Activated CD4-positive, alpha-beta T cell treated with anti-CD3 and anti-CD28 coated beads, Interleukin-2, Interleukin-6, amounts not matched to agents 100 ng/mL and 50 ng/mL, durations not matched to agents 16 hours and 8 hours (primary cell): ENCODE measurements around the gene MNT.
"Not testable (repeated sequence)": the region's sequence is repeated elsewhere in the genome, so short reads cannot be mapped to it uniquely, and the experiment has no call there.

Experiments
- DNase-seq: peaks from one replicate; pipeline ENCODE4 v3.0.0-alpha.2; 2020

MNT gene, protein sequence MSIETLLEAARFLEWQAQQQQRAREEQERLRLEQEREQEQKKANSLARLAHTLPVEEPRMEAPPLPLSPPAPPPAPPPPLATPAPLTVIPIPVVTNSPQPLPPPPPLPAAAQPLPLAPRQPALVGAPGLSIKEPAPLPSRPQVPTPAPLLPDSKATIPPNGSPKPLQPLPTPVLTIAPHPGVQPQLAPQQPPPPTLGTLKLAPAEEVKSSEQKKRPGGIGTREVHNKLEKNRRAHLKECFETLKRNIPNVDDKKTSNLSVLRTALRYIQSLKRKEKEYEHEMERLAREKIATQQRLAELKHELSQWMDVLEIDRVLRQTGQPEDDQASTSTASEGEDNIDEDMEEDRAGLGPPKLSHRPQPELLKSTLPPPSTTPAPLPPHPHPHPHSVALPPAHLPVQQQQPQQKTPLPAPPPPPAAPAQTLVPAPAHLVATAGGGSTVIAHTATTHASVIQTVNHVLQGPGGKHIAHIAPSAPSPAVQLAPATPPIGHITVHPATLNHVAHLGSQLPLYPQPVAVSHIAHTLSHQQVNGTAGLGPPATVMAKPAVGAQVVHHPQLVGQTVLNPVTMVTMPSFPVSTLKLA

DNA sequence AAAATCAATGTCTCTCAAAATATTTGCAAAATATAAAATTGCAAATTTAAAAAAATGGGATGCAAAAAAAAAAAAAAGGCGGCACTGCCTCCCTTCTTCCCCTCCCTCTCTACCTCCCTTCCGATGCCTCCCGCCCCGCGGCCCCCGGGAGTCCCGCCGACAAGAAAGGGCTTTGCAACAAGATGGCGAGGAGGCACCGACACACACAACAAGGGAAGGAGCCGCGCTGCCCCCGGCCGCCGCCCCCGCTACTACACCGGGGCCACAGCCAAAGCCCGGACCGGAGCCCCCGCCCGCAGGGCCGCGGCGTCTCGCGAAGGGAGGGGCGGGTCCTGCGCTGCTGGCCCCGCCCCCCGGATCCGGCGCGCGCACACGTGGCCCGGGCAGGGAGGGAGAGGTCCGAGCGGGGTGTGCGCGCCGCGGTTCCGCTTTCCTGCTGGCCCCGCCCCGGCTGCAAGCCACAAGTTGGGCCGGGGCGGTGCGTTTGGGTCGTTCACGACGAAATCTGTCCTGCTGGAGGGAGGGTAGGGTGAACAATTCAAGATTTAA, at the start of gene MNT:
Gene MNT (minus strand): TSS at position 184 of the 549 bp plus-strand sequence. CDS start 348 bp downstream, outside the sequence.
- peak; percentile 96 for DNase-seq

DNA sequence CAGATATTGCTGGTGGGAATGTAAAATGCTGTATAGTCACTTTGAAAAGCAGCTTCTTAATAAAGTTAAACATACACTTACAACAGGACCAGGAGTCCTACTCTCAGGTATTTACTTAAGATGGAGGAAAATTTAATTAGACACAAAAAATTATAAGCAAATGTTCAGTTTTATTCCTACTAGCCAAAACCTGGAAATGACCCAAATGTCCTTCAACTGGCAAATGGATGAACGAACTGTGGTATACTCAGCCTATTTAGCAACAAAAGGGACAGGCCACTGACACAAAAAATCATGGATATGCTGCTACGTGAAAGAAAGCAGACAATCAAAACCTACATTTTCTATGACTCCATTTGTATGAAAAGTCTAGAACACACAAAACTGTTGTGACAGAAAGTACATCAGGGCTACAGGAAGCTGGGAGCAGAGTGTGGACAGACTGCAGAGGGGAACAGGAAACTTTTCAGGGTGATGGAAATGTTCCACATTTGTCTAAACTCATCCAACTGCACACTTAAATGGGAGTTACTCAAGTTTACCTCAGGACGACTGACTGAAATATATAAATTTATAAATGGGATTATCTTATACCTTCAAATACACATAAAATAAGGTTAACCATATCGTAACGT, 49.3 kb upstream of the MNT start:
- DNase-seq, result no peak

- DNase-seq, result no peak
These were observed 48.6 kb upstream of the MNT start for GRCh38 chr17:2449486-2449885.

DNA sequence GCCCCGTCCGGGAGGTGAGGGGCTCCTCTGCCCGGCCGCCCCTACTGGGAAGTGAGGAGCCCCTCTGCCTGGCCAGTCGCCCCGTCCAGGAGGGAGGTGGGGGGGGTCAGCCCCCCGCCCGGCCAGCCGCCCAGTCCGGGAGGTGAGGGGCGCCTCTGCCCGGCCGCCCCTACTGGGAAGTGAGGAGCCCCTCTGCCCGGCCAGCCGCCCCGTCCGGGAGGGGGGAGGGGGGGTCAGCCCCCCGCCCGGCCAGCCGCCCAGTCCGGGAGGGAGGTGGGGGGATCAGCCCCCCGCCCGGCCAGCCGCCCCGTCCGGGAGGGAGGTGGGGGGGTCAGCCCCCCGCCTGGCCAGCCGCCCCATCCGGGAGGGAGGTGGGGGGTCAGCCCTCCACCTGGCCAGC, 46.6 kb upstream of the MNT start:
- DNase-seq, result not testable (repeated sequence)

GRCh38 chr17:2445638-2446037, 44.8 kb upstream of the MNT start:
- DNase-seq, result no peak

DNA sequence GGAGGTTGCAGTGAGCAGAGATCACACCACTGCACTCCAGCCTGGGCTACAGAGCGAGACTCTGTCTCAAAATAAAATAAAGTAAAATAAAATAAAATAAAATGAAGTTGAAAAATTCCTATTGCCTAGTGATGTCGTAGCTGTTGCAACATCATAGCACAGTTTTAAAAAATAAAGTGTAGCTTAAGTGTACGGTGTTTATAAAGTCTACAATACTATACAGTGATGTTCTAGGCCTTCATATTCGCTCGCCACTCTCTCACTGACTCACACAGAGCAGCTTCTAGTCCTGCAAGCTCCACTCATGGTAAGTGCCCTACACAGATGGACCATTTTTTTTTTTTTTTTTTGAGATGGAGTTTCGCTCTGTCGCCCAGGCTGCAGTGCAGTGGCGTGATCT, 43.5 kb upstream of the MNT start:
- DNase-seq, result no peak

DNA sequence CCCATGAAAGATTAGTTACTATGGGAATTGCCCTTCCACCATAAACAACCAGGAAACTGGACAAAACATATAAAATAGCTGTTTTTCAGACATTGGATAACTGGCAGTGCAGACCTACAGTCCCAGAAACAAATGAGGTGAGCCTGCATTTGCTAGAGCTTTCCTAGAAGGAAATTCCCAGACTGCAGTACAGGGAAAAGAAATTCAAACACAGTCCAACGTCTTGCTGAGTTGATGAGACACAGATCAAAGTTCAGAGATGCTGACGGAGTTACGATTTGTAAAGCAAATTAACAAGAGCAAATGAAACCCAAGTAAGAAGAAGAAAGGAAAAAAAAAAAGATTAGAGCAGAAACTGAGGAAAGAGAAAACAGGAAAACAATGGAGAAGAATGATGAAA, 41.3 kb upstream of the MNT start:
- no peak for DNase-seq

DNA sequence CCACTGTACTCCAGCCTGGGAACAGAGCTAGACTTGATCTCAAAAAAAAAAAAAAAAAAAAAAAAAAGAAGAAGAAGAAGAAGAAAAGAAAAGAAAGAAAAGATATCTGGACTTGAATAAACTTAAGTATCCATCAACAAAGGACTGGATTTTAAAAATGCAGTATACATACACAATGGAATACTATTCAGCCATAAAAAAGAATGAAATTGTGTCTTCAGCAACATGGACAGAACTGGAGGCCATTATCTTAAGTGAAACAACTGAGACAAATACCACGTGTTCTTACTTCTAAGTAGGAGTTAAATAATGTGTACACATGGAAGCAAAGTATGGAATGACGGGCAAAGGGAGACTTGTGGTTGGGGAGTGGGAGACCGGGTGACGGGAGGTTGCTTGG, 40.1 kb upstream of the MNT start:
- no peak for DNase-seq

GRCh38 chr17:2439997-2440396, 39.1 kb upstream of the MNT start:
- DNase-seq, result not testable (repeated sequence)

DNA sequence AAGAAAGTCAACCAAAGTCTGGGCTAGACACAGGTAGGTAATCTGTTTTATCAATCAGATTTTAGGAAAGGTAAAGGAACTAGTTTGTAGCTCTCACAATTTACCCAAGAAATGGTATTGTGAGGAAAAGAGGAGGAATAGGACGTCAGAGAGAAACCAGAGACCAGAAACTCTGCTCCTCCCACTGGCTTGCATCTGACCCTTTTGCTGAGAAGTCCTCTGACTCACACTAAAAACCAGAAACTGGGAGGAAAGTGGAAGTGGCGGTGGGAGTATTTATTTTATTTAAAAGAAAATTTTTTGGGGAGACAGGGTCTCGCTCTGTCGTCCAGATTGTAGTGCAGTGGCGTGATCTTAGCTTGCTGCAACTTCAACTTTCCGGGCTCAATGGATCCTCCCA, 38.0 kb upstream of the MNT start:
- DNase-seq, result no peak

DNA sequence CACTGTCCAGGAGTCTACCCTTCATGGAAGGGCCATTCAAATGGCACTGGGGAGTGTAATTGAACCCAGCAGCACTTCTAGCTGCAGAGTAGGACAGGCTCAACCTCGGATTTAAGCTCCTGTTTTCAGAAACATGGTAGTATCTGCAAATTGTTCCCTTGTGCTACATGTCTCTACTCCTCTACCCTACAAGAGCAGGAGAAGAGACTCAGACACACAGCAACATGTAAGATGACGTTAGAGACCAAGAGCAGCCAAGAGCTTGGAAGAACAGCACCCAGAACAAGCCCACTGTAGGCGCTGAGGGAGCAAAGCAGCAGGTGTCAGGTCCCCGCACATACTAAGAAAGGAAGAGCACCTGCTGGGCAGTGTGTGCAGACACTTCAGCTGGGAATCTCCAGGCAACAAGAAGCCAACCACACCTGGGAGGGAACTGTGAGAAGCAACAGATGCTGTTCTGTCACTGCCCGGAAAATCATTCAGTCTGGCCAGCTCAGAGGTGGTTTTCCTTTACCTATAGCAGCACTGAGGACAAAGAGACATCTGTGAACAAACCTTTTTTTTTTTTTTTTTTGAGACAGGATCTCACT, 35.6 kb upstream of the MNT start:
- no peak for DNase-seq

DNA sequence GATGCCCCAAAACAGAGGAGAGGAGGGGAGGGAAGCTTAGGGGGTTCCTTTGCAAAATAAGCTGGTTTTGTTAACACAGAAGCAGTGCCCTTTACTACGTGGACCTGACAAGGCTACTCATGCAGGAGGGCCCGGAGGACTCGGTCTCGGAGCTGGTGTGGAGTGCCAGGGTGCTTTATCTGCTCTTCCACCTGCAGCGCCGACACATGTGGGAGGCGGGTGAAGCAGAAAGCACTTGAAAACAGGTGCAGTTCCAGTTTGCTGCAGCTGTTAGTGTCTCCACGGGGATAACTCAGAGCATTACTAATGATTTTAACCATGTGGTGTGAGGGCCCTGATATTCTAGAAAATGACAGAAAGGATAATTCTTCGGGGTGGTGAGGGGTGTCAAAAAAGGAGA, 35.0 kb upstream of the MNT start:
- no peak for DNase-seq

DNA sequence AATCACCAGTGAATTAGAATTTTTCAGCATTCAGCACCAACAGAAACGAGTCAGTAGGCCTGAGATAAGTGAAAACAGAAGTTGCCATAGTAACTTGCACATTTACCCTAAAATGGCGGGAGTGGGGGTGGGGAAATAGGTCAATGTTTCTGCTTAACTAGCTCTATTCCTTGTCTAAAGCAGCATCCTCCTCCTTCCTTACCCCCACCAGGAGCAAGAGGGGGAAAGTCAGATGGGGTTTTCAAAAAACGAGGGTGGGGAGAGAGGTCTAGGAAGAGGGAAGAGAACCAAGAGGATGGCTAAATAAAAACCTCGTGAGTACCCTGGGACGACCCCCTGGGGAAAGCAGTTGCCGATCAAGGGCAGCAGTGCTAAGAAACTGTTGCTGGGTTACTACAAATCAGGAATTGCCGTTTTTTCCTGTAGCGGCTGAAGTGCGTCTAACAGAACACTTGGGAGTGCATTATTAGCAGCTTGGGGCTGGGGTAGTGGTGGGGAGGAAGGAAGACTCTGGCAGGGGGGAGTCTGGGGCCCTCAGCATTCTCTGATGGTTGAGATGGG, 34.4 kb upstream of the MNT start:
- no peak for DNase-seq

GRCh38 chr17:2433696-2434095, 32.8 kb upstream of the MNT start:
- no peak for DNase-seq

- no peak for DNase-seq
These were observed 27.1 kb upstream of the MNT start for GRCh38 chr17:2427910-2428309.

DNA sequence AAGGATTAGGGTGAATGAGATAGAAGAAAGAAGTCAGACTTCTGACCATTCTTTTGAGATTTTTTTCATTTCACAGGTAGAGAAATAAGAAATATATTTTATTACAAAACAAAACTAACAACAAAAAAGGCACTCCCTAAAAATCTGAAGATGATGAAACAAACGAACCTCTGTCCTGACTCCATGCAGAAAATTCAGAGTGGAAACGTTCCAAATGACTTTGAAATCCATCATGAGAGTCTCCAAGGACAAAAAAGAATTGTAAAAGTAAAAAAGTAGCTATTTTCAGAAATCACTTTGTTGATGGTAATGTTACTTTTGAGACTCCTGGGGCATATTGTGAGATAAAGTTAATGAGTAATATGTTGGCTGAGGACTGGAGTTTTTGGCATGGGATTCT, 26.4 kb upstream of the MNT start:
- no peak for DNase-seq

DNA sequence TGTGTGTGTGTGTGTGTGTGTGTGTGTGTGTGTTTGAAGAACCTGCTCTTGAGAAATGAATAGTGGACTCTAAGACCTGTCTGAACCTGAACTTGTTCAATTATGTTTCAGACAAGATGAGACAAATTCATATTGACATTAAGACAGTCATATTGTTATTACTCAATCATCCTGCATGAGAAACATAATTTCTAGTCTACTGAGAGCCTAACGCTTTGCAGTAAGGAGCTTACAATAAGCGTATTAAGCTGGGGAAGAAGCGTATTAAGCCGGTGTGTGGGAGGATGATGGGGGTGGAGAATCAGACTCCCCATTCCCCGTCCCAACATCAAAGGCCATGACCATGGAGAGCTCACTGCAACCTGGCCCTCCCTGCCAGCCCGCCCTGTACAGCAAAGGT, 22.4 kb upstream of the MNT start:
- no peak for DNase-seq

DNA sequence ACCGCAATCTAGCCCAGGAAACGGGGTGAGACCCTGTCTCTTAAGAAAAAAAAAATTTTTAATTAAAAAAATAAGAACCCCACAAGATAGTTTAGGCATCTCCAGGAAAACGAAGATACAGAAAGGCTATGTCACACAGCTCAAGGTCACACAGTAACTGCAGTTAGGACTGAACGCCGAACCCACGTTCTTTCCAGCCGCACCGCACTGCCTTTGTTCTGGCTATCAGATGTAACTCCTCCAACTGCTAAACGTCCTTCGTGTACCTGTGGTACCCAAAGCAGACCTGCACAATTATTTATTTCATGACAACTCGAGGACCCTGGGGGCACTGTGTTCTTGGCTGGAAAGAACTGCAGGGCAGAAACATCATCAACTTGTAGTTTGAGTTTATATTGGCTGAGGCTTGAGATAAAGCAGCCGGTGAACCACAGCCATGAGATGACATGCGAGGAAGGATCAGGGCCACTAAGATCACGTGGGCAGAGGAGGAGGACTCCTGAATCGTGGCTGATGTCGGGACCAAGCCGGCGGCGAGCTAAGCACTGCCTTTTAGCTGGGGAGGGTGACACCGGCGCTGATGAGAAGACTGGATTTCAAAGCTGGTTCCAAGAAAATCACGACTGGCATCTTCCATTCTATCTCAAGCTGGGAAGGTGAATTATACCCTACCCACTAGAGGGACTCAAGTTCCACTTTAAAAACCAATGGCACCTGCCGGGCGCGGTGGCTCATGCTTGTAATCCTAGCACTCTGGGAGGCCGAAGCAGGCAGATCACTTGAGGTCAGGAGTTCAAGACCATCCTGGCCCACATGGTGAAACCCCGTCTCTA, 20.7 kb upstream of the MNT start:
- DNase-seq, result no peak

DNA sequence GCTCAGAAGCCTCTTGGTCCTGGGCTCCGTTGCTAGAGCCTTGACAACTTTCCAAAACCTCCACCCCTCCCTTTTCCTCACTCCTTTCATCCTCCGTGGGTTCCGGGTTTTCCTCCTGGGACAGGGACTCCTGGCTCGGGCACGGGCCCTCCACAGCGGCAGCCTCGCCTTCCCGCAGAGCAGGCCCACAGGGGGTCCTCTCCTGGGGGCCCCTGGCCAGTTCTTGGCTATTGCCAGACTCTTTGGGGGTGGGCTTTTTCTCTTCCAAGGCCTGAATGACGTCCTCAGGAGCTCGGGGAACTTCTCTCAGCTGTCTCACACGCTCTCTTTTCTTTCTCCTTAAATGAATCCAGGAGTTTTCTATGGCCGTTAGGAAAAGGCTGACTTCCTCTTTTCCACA, 19.3 kb upstream of the MNT start:
- DNase-seq, result no peak

DNA sequence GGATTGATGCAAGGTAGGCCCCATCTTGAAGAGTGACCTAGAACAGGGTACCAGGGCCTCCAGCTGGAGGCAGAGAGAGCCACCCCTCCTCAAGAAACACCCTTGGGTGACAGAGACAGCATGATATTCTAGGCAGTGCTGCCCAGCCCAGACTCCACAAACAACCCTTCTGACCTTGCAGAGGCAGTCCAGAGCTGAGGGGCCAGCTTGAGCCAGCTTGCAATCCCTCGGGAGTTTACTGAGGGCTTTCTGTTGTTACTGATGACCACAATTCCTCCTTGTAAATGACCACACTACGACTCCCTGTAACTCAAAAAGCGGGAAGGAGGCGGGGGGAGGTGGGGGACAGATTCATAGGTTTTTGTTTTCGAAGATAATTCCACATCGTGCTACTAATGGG, 18.6 kb upstream of the MNT start:
- DNase-seq, result no peak

- no peak for DNase-seq
These were observed 17.7 kb upstream of the MNT start for GRCh38 chr17:2418572-2418971.

- peak; percentile 89 for DNase-seq
These were observed 15.3 kb upstream of the MNT start for GRCh38 chr17:2416010-2416734.
